H9 (cell line): ENCODE data around the gene AARS1. TPM values are rescaled to one million over a fixed set of nuclear protein-coding genes. Genes with fewer than 3 reads are reported as not detected.

Experiments
- DNase-seq: peaks from one replicate; pipeline ENCODE4 v3.0.0-alpha.2; 2017
- H2AFZ ChIP-seq: one replicate; pipeline ENCODE4 v1.6.1; 2013; ENCODE audit warnings: mild to moderate bottlenecking, low read length, control low read depth, moderate library complexity
- H2AK5ac ChIP-seq: 2 replicates; pipeline ENCODE4 v1.6.1; 2013; ENCODE audit warnings: low read length, control low read depth, mixed read lengths; ENCODE audit not compliant: insufficient read length
- H2BK120ac ChIP-seq: one replicate; pipeline ENCODE4 v1.6.1; 2013; ENCODE audit warnings: low read depth, mild to moderate bottlenecking, low read length, control low read depth, inconsistent platforms; ENCODE audit not compliant: poor library complexity, severe bottlenecking
- H2BK12ac ChIP-seq: 2 replicates; pipeline ENCODE4 v1.6.1; 2013; ENCODE audit warnings: low read length, control low read depth, mixed read lengths, low read depth; ENCODE audit not compliant: insufficient read length
- H2BK15ac ChIP-seq: 2 replicates; pipeline ENCODE4 v1.6.1; 2013; ENCODE audit warnings: low read depth, low read length, control low read depth
- H2BK20ac ChIP-seq: one replicate; pipeline ENCODE4 v1.6.1; 2013; ENCODE audit warnings: low read depth, mild to moderate bottlenecking, low read length, control low read depth, inconsistent platforms; ENCODE audit not compliant: poor library complexity, severe bottlenecking
- H2BK5ac ChIP-seq: 2 replicates; pipeline ENCODE4 v1.6.1; 2013; ENCODE audit warnings: low read length, control low read depth, mixed read lengths; ENCODE audit not compliant: insufficient read length
- H3K14ac ChIP-seq: 2 replicates; pipeline ENCODE4 v1.6.1; 2013; ENCODE audit warnings: low read length, control low read depth; ENCODE audit not compliant: insufficient read depth
- H3K18ac ChIP-seq: 2 replicates; pipeline ENCODE4 v1.6.1; 2013; ENCODE audit warnings: low read depth, mild to moderate bottlenecking, mixed read lengths, low read length, control low read depth; ENCODE audit not compliant: insufficient read length
- H3K23ac ChIP-seq: 2 replicates; pipeline ENCODE4 v1.6.1; 2013; ENCODE audit warnings: low read length, control low read depth, mixed read lengths, low read depth; ENCODE audit not compliant: insufficient read length
- H3K23me2 ChIP-seq: 2 replicates; pipeline ENCODE4 v1.6.1; 2013; ENCODE audit warnings: low read depth, mild to moderate bottlenecking, mixed read lengths, low read length, control low read depth; ENCODE audit not compliant: insufficient read length, poor library complexity, severe bottlenecking
- H3K27ac ChIP-seq: 2 replicates; pipeline ENCODE4 v1.5.1; 2013; ENCODE audit warnings: low read length, control low read depth, mixed read lengths, low read depth; ENCODE audit not compliant: insufficient read length
- H3K27me3 ChIP-seq: 2 replicates; pipeline ENCODE4 v1.6.1; 2013; ENCODE audit warnings: low read length, control low read depth, inconsistent platforms; ENCODE audit not compliant: insufficient read depth
- H3K4ac ChIP-seq: 2 replicates; pipeline ENCODE4 v1.6.1; 2013; ENCODE audit warnings: low read depth, mild to moderate bottlenecking, control low read depth, inconsistent platforms, low read length, moderate library complexity
- H3K4me1 ChIP-seq: 2 replicates; pipeline ENCODE4 v1.6.1; 2013; ENCODE audit warnings: low read length, control low read depth, inconsistent platforms; ENCODE audit not compliant: insufficient read depth
- H3K4me2 ChIP-seq: 2 replicates; pipeline ENCODE4 v1.6.1; 2013; ENCODE audit warnings: low read length, control low read depth, mixed read lengths; ENCODE audit not compliant: insufficient read length, insufficient read depth
- H3K56ac ChIP-seq: 2 replicates; pipeline ENCODE4 v1.6.1; 2013; ENCODE audit warnings: low read depth, mild to moderate bottlenecking, mixed read lengths, low read length, control low read depth; ENCODE audit not compliant: insufficient read length
- H3K79me1 ChIP-seq: 2 replicates; pipeline ENCODE4 v1.6.1; 2013; ENCODE audit warnings: low read depth, mild to moderate bottlenecking, moderate library complexity, low read length, control low read depth, inconsistent platforms; ENCODE audit not compliant: insufficient read depth, poor library complexity, severe bottlenecking
- H3K79me2 ChIP-seq: 2 replicates; pipeline ENCODE4 v1.6.1; 2013; ENCODE audit warnings: low read length, control low read depth, inconsistent platforms; ENCODE audit not compliant: insufficient read depth
- H3K9ac ChIP-seq: 2 replicates; pipeline ENCODE4 v1.6.1; 2013; ENCODE audit warnings: low read length, control low read depth, mixed read lengths; ENCODE audit not compliant: insufficient read length; ENCODE audit errors: extremely low read depth
- H3K9me3 ChIP-seq: one replicate; pipeline ENCODE4 v1.6.1; 2013; ENCODE audit warnings: low read depth, low read length, inconsistent platforms; ENCODE audit not compliant: control insufficient read depth
- H3T11ph ChIP-seq: one replicate; pipeline ENCODE4 v1.6.1; 2013; ENCODE audit warnings: mild to moderate bottlenecking, low read length, control low read depth, inconsistent platforms
- H4K20me1 ChIP-seq: one replicate; pipeline ENCODE4 v1.6.1; 2013; ENCODE audit not compliant: control insufficient read depth, insufficient read length, insufficient read depth
- H4K5ac ChIP-seq: 2 replicates; pipeline ENCODE4 v1.6.1; 2013; ENCODE audit warnings: low read depth, mild to moderate bottlenecking, mixed read lengths, low read length, control low read depth; ENCODE audit not compliant: insufficient read length
- H4K8ac ChIP-seq: replicated peaks from 2 replicates; pipeline ENCODE4 v1.6.1; 2013; ENCODE audit warnings: low read length, control low read depth, mixed read lengths, low read depth; ENCODE audit not compliant: insufficient read length
- H4K91ac ChIP-seq: 2 replicates; pipeline ENCODE4 v1.6.1; 2013; ENCODE audit warnings: low read depth, mild to moderate bottlenecking, moderate library complexity, mixed read lengths, low read length, control low read depth; ENCODE audit not compliant: insufficient read length
- H3K27ac Mint-ChIP-seq, 3 experiments: 2 replicates in 2 of 3; 3 replicates in 1 of 3; pipeline ENCODE4 v1.8.0; 2020 to 2021; ENCODE audit warnings: mixed read lengths in 3 of 3, mild to moderate bottlenecking in 1 of 3, moderate library complexity in 1 of 3
- H3K27me3 Mint-ChIP-seq: 2 replicates; pipeline ENCODE4 v1.8.0; 2021; ENCODE audit warnings: low read depth, mild to moderate bottlenecking, moderate library complexity, mixed read lengths
- H3K36me3 Mint-ChIP-seq, 3 experiments: 2 replicates in 2 of 3; 3 replicates in 1 of 3; pipeline ENCODE4 v1.8.0; 2020 to 2021; ENCODE audit warnings: low read depth in 3 of 3, mixed read lengths in 3 of 3; ENCODE audit not compliant: insufficient read depth in 1 of 3
- H3K4me1 Mint-ChIP-seq, 2 experiments: 2 replicates each; pipeline ENCODE4 v1.8.0; 2020; ENCODE audit warnings: mixed read lengths in 2 of 2
- H3K4me3 Mint-ChIP-seq, 2 experiments: 2 replicates in 1 of 2; 3 replicates in 1 of 2; pipeline ENCODE4 v1.8.0; 2020 to 2021; ENCODE audit warnings: mild to moderate bottlenecking in 2 of 2, mixed read lengths in 2 of 2, moderate library complexity in 1 of 2
- H3K9me3 Mint-ChIP-seq, 2 experiments: 2 replicates in 1 of 2; 3 replicates in 1 of 2; pipeline ENCODE4 v1.8.0; 2020; ENCODE audit warnings: mild to moderate bottlenecking in 2 of 2, mixed read lengths in 2 of 2, moderate library complexity in 1 of 2
- WGBS: extraction: QIAGEN DNeasy Blood & Tissue Kit; methylation state at CpG from one replicate; pipeline ENCODE4 v1.1.7; 2013; ENCODE audit warnings: missing lambda C conversion rate, low lambda C conversion rate, mixed read lengths; ENCODE audit not compliant: insufficient read length; ENCODE audit errors: extremely low coverage; 5-methylcytosine and 5-hydroxymethylcytosine counted together
- total RNA-seq: library from RNA; stranded (reverse); gene quantifications from 2 replicates; pipeline ENCODE4 v1.2.1, GENCODE V29; 2021
- TF ChIP-seq, protein P1 (sequence below): fragments of 200-600 bp; sonication (generic); conservative IDR thresholded peaks from 3 replicates; pipeline ENCODE4 v1.8.0; 2021; ENCODE audit warnings: antibody characterized with exemption, mild to moderate bottlenecking

AARS1 gene
- total RNA-seq, 1 experiment from 2014 or later: 168 TPM

DNA sequence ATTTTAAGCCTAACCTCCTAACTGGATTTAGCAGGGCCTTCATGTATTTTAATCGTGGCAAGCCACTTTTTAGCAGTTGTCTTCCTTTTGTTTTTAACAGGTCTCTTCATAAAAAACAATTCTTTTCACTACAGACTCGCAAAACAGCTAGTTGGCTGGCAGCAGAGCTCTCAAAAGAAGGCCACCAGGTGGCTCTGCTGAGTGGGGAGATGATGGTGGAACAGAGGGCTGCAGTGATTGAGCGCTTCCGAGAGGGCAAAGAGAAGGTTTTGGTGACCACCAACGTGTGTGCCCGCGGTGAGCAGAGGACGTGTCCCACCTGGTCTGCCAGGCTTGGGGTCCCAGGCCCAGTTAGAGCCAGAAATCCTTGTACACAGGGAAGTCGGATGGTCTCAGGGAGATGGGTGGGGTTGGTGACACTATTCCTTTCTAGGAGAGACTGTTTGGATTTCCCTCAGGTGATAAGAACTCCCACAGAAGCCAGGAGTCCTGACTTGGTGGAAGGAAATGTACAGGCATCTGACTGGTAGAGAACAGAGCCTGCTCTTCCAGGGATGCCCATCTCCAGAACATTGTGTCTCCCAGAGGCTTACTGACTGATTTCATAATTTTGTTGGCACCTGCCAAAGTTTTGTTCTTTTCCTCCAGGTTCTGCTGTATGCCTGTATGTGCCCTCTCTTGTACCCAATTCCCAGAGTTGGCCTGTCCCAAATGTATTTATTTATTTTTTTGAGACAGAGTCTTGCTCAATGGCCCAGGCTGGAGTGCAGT lies 42.5 kb upstream of the AARS1 start:
- H4K91ac ChIP-seq: no peak overlapping the region
- H3K4me3 Mint-ChIP-seq: no peak overlapping the region
- H3K4me1 Mint-ChIP-seq: no peaks in the 10 kb centered on the region
- no peak overlapping the region for H4K5ac ChIP-seq
- H4K20me1 ChIP-seq: no peaks in the 10 kb centered on the region
- no peaks in the 10 kb centered on the region for H3K9me3 ChIP-seq
- no CpG with 5 or more reads among the region's 9 CpGs for WGBS
- H2AK5ac ChIP-seq: no peak overlapping the region
- peak overlapping the region; percentile 28 to 52 (median 51); a peak in 2 of 7 replicates for H3K27ac Mint-ChIP-seq
- H3K79me2 ChIP-seq: no peaks in the 10 kb centered on the region
- H3K23ac ChIP-seq: no peak overlapping the region
- no peak overlapping the region for H4K8ac ChIP-seq
- no peaks in the 10 kb centered on the region for H3K27me3 ChIP-seq
- H2BK15ac ChIP-seq: no peak overlapping the region
- no peaks in the 10 kb centered on the region for H3K9me3 Mint-ChIP-seq
- H2BK20ac ChIP-seq: no peak overlapping the region
- no peak overlapping the region for H3K4me2 ChIP-seq
- no peak overlapping the region for H2BK12ac ChIP-seq
- no peak overlapping the region for H3K56ac ChIP-seq
- no peaks in the 10 kb centered on the region for H3K23me2 ChIP-seq
- no peaks in the 10 kb centered on the region for H3K79me1 ChIP-seq
- TF ChIP-seq, protein P1, sequence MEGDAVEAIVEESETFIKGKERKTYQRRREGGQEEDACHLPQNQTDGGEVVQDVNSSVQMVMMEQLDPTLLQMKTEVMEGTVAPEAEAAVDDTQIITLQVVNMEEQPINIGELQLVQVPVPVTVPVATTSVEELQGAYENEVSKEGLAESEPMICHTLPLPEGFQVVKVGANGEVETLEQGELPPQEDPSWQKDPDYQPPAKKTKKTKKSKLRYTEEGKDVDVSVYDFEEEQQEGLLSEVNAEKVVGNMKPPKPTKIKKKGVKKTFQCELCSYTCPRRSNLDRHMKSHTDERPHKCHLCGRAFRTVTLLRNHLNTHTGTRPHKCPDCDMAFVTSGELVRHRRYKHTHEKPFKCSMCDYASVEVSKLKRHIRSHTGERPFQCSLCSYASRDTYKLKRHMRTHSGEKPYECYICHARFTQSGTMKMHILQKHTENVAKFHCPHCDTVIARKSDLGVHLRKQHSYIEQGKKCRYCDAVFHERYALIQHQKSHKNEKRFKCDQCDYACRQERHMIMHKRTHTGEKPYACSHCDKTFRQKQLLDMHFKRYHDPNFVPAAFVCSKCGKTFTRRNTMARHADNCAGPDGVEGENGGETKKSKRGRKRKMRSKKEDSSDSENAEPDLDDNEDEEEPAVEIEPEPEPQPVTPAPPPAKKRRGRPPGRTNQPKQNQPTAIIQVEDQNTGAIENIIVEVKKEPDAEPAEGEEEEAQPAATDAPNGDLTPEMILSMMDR: peak; percentile 68
- H3K27ac ChIP-seq: no peak overlapping the region
- no peak overlapping the region for H3K9ac ChIP-seq
- H3K4me1 ChIP-seq: no peaks in the 10 kb centered on the region
- H3T11ph ChIP-seq: no peak overlapping the region
- H3K4ac ChIP-seq: no peak overlapping the region
- H3K36me3 Mint-ChIP-seq: peaks cover 28 to 62% (median 53%) of the 10 kb centered on the region in 3 experiments; a peak in 6 of 7 replicates
- H2BK5ac ChIP-seq: no peak overlapping the region
- no peak overlapping the region for H3K18ac ChIP-seq
- no peak overlapping the region for H2AFZ ChIP-seq
- DNase-seq: peak; percentile 37
- no peaks in the 10 kb centered on the region for H3K27me3 Mint-ChIP-seq
- no peak overlapping the region for H3K14ac ChIP-seq
- no peak overlapping the region for H2BK120ac ChIP-seq
